GM03348 (cell line): ENCODE results near the gene HBQ1.
"Not testable (repeated sequence)": the region's sequence is repeated elsewhere in the genome, so short reads cannot be mapped to it uniquely, and the experiment has no call there.

Experiments
- DNase-seq: peaks from one replicate; pipeline ENCODE4 v3.0.0; 2012; ENCODE audit warnings: low spot score

The HBQ1 gene

GRCh38 chr16:160691-161190, 19.5 kb upstream of the HBQ1 start:
- no peak for DNase-seq

- no peak for DNase-seq
These were observed 17.8 kb upstream of the HBQ1 start for GRCh38 chr16:162271-162991.

GRCh38 chr16:163139-163538, 17.1 kb upstream of the HBQ1 start:
- DNase-seq, result not testable (repeated sequence)

- not testable (repeated sequence) for DNase-seq
These were observed 16.6 kb upstream of the HBQ1 start for GRCh38 chr16:163696-164095.

- not testable (repeated sequence) for DNase-seq
These were observed 16.0 kb upstream of the HBQ1 start for GRCh38 chr16:164134-164823.

- peak; percentile 30 for DNase-seq
These were observed 15.3 kb upstream of the HBQ1 start for GRCh38 chr16:164827-165538.

- peak; percentile 15 for DNase-seq
These were observed 14.5 kb upstream of the HBQ1 start, which contains the start of gene HBM for GRCh38 chr16:165539-166374. HBM (plus strand) TSS chr16:165978; CDS start chr16:165998, 20 bp downstream.

GRCh38 chr16:166375-167121, 13.7 kb upstream of the HBQ1 start:
- DNase-seq, result no peak

GRCh38 chr16:167122-167690, 13.1 kb upstream of the HBQ1 start:
- no peak for DNase-seq

- peak; percentile 5 for DNase-seq
These were observed 11.8 kb upstream of the HBQ1 start for GRCh38 chr16:168424-168823.

GRCh38 chr16:169014-169413, 11.2 kb upstream of the HBQ1 start:
- peak; percentile 2 for DNase-seq

- not testable (repeated sequence) for DNase-seq
These were observed 10.2 kb upstream of the HBQ1 start for GRCh38 chr16:170088-170507.

- no peak for DNase-seq
These were observed 9.5 kb upstream of the HBQ1 start for GRCh38 chr16:170788-171187.

- not testable (repeated sequence) for DNase-seq
These were observed 7.8 kb upstream of the HBQ1 start, which contains the start of gene HBA2 for GRCh38 chr16:172374-172941. HBA2 (plus strand) TSS chr16:172876; CDS start chr16:172913, 37 bp downstream.

- not testable (repeated sequence) for DNase-seq
These were observed 6.9 kb upstream of the HBQ1 start for GRCh38 chr16:173211-173854.

GRCh38 chr16:173928-174769, 6.1 kb upstream of the HBQ1 start:
- DNase-seq, result not testable (repeated sequence)

- DNase-seq, result no peak
These were observed 5.0 kb upstream of the HBQ1 start for GRCh38 chr16:175011-175949.
